GM12873 (cell line): Measurements from ENCODE around the gene NHSL2.

Experiments used
- CTCF ChIP-seq: IDR thresholded peaks from 2 replicates; pipeline ENCODE4 v1.5.1; 2012; ENCODE audit warnings: low read depth, mild to moderate bottlenecking, moderate library complexity, low read length, control low read depth; ENCODE audit not compliant: insufficient read depth; ENCODE audit errors: missing control alignments

The NHSL2 gene

GRCh38 chrX:71955530-71956120 lies 45.0 kb downstream of the NHSL2 start:
- no peak for TF ChIP-seq CTCF

GRCh38 chrX:71958281-71958675 lies 47.6 kb downstream of the NHSL2 start:
- TF ChIP-seq CTCF: no peak

GRCh38 chrX:71974916-71975315 lies 64.3 kb downstream of the NHSL2 start:
- no peak for TF ChIP-seq CTCF

- TF ChIP-seq CTCF: no peak
Measured at GRCh38 chrX:71976753-71977152, 66.1 kb downstream of the NHSL2 start.

- TF ChIP-seq CTCF: no peak
Measured at GRCh38 chrX:71978164-71978563, 67.5 kb downstream of the NHSL2 start.

- TF ChIP-seq CTCF: no peak
Measured at GRCh38 chrX:71989768-71990426, 79.3 kb downstream of the NHSL2 start.

- no peak for TF ChIP-seq CTCF
Measured at GRCh38 chrX:71990518-71990917, 79.9 kb downstream of the NHSL2 start.

GRCh38 chrX:71991164-71991563 lies 80.5 kb downstream of the NHSL2 start:
- no peak for TF ChIP-seq CTCF
